SJCRH30 (cell line): ENCODE data around the gene SECTM1. TPM values are rescaled to one million over a fixed set of nuclear protein-coding genes. Genes with fewer than 3 reads are reported as not detected.
A peak's percentile ranks its signal among the peaks of the same experiment; 100 is the strongest.

ENCODE experiments used
- DNase-seq, 2 experiments: peaks; one replicate each; pipeline ENCODE4 v3.0.0-alpha.2; 2015 to 2020
- H3K27ac ChIP-seq: fragments of 250-450 bp; sonication (Bioruptor Pico); 2 replicates; pipeline ENCODE4 v1.5.1; 2020; ENCODE audit warnings: mild to moderate bottlenecking, moderate library complexity
- H3K27me3 ChIP-seq: fragments of 250-450 bp; sonication (Bioruptor Pico); 2 replicates; pipeline ENCODE4 v1.5.1; 2020; ENCODE audit warnings: mild to moderate bottlenecking, moderate library complexity
- H3K36me3 ChIP-seq: fragments of 250-450 bp; sonication (Bioruptor Pico); 2 replicates; pipeline ENCODE4 v1.5.1; 2020; ENCODE audit warnings: mild to moderate bottlenecking, moderate library complexity
- H3K4me1 ChIP-seq: fragments of 250-450 bp; sonication (Bioruptor Pico); 2 replicates; pipeline ENCODE4 v1.5.1; 2020; ENCODE audit warnings: mild to moderate bottlenecking, moderate library complexity
- H3K4me3 ChIP-seq: fragments of 250-450 bp; sonication (Bioruptor Pico); 2 replicates; pipeline ENCODE4 v1.5.1; 2020; ENCODE audit warnings: mild to moderate bottlenecking, moderate library complexity
- H3K9me3 ChIP-seq: fragments of 250-450 bp; sonication (Bioruptor Pico); replicated peaks from 2 replicates; pipeline ENCODE4 v1.5.1; 2020; ENCODE audit warnings: mild to moderate bottlenecking, moderate library complexity
- total RNA-seq: library from RNA; depleted of rRNA; stranded (reverse); fragments of >200 nt; shearing (Covaris generic); gene quantifications from 2 replicates; pipeline ENCODE4 v1.2.3, GENCODE V29; 2014

Gene SECTM1
- total RNA-seq, 1 experiment from 2014 or later: 0.36 TPM

- Histone ChIP-seq H3K9me3 (no peaks in the 10 kb centered on the region), H3K4me3 (no peak overlapping the region), H3K4me1 (peaks cover 23% of the 10 kb centered on the region), H3K36me3 (no peaks in the 10 kb centered on the region), H3K27me3 (peaks cover 3% of the 10 kb centered on the region; the same call in 1 of the 2 replicates), H3K27ac (no peak overlapping the region)
- DNase-seq: no peak
These were observed 22.7 kb downstream of the SECTM1 start for GRCh38 chr17:82310877-82311276.

GRCh38 chr17:82309656-82310570 lies 23.7 kb downstream of the SECTM1 start:
- Histone ChIP-seq H3K4me3 (no peak overlapping the region), H3K27me3 (no peaks in the 10 kb centered on the region; the same call in 1 of the 2 replicates)

GRCh38 chr17:82305727-82306300 lies 27.8 kb downstream of the SECTM1 start:
- H3K4me1 ChIP-seq: peaks cover 30% of the 10 kb centered on the region
- peak overlapping the region; percentile 5; the same call in 1 of the 2 replicates for H3K4me3 ChIP-seq
- H3K27me3 ChIP-seq: no peaks in the 10 kb centered on the region

More at GRCh38 chr17:82309656-82310570, 23.7 kb downstream of the SECTM1 start:
- Histone ChIP-seq H3K4me1 (peaks cover 28% of the 10 kb centered on the region), H3K27ac (no peak overlapping the region), H3K9me3 (no peaks in the 10 kb centered on the region), H3K36me3 (no peaks in the 10 kb centered on the region)
- no peak for DNase-seq

GRCh38 chr17:82304826-82305726 lies 28.5 kb downstream of the SECTM1 start:
- Histone ChIP-seq H3K27ac (peak overlapping the region; percentile 10; the same call in 1 of the 2 replicates), H3K27me3 (no peaks in the 10 kb centered on the region), H3K9me3 (no peaks in the 10 kb centered on the region), H3K36me3 (no peaks in the 10 kb centered on the region), H3K4me3 (peak overlapping the region; percentile 5; the same call in 1 of the 2 replicates), H3K4me1 (peaks cover 30% of the 10 kb centered on the region)
- peak; percentile 72 to 76 for DNase-seq

More at GRCh38 chr17:82305727-82306300, 27.8 kb downstream of the SECTM1 start:
- no peaks in the 10 kb centered on the region for H3K9me3 ChIP-seq
- no peak for DNase-seq
- no peaks in the 10 kb centered on the region for H3K36me3 ChIP-seq
- H3K27ac ChIP-seq: peak overlapping the region; percentile 10; the same call in 1 of the 2 replicates

GRCh38 chr17:82303944-82304808 lies 29.4 kb downstream of the SECTM1 start:
- no peak for DNase-seq

GRCh38 chr17:82302991-82303943 lies 30.3 kb downstream of the SECTM1 start:
- Histone ChIP-seq H3K27me3 (no peaks in the 10 kb centered on the region), H3K4me1 (peaks cover 35% of the 10 kb centered on the region), H3K27ac (no peak overlapping the region), H3K36me3 (no peaks in the 10 kb centered on the region), H3K4me3 (no peak overlapping the region), H3K9me3 (no peaks in the 10 kb centered on the region)
- DNase-seq: peak; percentile 38 to 51

More at GRCh38 chr17:82303944-82304808, 29.4 kb downstream of the SECTM1 start:
- Histone ChIP-seq H3K4me3 (no peak overlapping the region), H3K4me1 (peaks cover 30% of the 10 kb centered on the region), H3K27ac (no peak overlapping the region), H3K36me3 (no peaks in the 10 kb centered on the region), H3K9me3 (no peaks in the 10 kb centered on the region), H3K27me3 (no peaks in the 10 kb centered on the region)

- no peaks in the 10 kb centered on the region for H3K36me3 ChIP-seq
- no peak for DNase-seq
- H3K27ac ChIP-seq: no peak overlapping the region
- H3K27me3 ChIP-seq: no peaks in the 10 kb centered on the region
- H3K4me1 ChIP-seq: peaks cover 37% of the 10 kb centered on the region
- no peaks in the 10 kb centered on the region for H3K9me3 ChIP-seq
- H3K4me3 ChIP-seq: no peak overlapping the region
These were observed 31.0 kb downstream of the SECTM1 start for GRCh38 chr17:82302568-82302963.

- Histone ChIP-seq H3K36me3 (no peaks in the 10 kb centered on the region), H3K27me3 (no peaks in the 10 kb centered on the region), H3K9me3 (no peaks in the 10 kb centered on the region), H3K27ac (no peak overlapping the region), H3K4me3 (no peak overlapping the region), H3K4me1 (peaks cover 40% of the 10 kb centered on the region)
- peak in 1 of 2 experiments; percentile 16 for DNase-seq
These were observed 31.5 kb downstream of the SECTM1 start for GRCh38 chr17:82301916-82302567.

- DNase-seq: no peak
- peaks cover 46% of the 10 kb centered on the region for H3K4me1 ChIP-seq
- H3K27me3 ChIP-seq: no peaks in the 10 kb centered on the region
- H3K27ac ChIP-seq: no peak overlapping the region
- H3K9me3 ChIP-seq: no peaks in the 10 kb centered on the region
- H3K4me3 ChIP-seq: no peak overlapping the region
- no peaks in the 10 kb centered on the region for H3K36me3 ChIP-seq
These were observed 32.2 kb downstream of the SECTM1 start for GRCh38 chr17:82301300-82301915.

GRCh38 chr17:82300707-82301270 lies 32.8 kb downstream of the SECTM1 start:
- H3K27me3 ChIP-seq: no peaks in the 10 kb centered on the region

GRCh38 chr17:82300228-82300627 lies 33.3 kb downstream of the SECTM1 start:
- no peak overlapping the region for H3K27ac ChIP-seq
- no peak overlapping the region for H3K4me3 ChIP-seq
- no peaks in the 10 kb centered on the region for H3K36me3 ChIP-seq
- H3K27me3 ChIP-seq: no peaks in the 10 kb centered on the region
- DNase-seq: no peak
- peaks cover 40% of the 10 kb centered on the region for H3K4me1 ChIP-seq
- no peaks in the 10 kb centered on the region for H3K9me3 ChIP-seq

More at GRCh38 chr17:82300707-82301270, 32.8 kb downstream of the SECTM1 start:
- no peaks in the 10 kb centered on the region for H3K36me3 ChIP-seq
- H3K9me3 ChIP-seq: no peaks in the 10 kb centered on the region
- H3K4me1 ChIP-seq: peaks cover 46% of the 10 kb centered on the region
- peak; percentile 88 to 89 for DNase-seq
- H3K4me3 ChIP-seq: no peak overlapping the region
- H3K27ac ChIP-seq: no peak overlapping the region

- Histone ChIP-seq H3K27me3 (no peaks in the 10 kb centered on the region), H3K4me1 (peaks cover 34% of the 10 kb centered on the region), H3K4me3 (no peak overlapping the region), H3K36me3 (no peaks in the 10 kb centered on the region), H3K27ac (no peak overlapping the region), H3K9me3 (no peaks in the 10 kb centered on the region)
- DNase-seq: no peak
These were observed 34.1 kb downstream of the SECTM1 start for GRCh38 chr17:82299452-82299851.
